ENCODE measurements around the gene ADCK1.

DNA sequence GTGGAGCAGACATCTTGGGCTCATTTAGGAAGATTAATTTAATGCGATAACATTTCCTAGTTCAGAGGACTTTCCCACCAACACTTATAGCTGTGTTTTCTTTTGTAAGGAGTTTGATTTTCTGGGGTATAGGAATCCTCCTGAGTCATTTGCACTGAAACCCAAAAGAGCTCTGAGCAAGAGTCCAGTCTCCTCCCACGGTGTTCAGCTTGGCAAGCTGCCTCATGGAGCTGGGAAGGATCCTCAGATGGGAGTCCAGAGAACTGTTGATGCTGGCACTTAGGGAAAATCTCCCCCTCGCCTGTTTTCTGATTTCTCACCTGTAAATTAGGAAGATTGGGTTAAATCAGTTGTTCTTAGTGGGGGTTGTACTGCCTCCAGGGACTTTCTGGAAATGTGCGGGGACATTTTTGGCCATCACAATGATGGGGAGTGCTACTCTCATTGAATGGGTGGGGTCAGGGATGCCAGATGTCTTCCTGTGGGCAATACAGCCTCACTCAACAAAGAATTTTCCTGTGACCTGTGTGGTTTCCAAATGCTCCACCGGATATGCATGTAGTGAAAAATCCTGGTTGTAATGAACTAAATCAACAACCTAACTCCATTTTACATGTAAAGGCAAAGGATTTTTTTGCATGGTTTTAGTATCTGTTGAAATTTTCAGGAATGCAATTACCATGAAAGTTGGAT lies 150.6 kb downstream of the ADCK1 start:
- TF ChIP-seq ELF1 (tag; IDR thresholded peaks at IDR 0.05), result no peak
- TF ChIP-seq FOS (IDR thresholded peaks at IDR 0.05; ENCODE audit: extremely low read depth, insufficient read length), result no peak
- TF ChIP-seq CHD2 (IDR thresholded peaks at IDR 0.05; ENCODE audit: low read depth, low read length), result no peak
- TF ChIP-seq RAD21 (CRISPR knock-in tag; conservative IDR thresholded peaks at IDR 0.05 in 1 of 2, IDR thresholded peaks at IDR 0.05 in 1 of 2), result no peak
- TF ChIP-seq FOXJ3 (CRISPR knock-in tag; IDR thresholded peaks at IDR 0.05), result no peak
- TF ChIP-seq POLR2A (conservative IDR thresholded peaks at IDR 0.05), result no peak
- TF ChIP-seq RBM22 (IDR thresholded peaks at IDR 0.05; ENCODE audit: low read depth, low read length, poor library complexity, severe bottlenecking), result no peak
- TF ChIP-seq NUFIP1 (IDR thresholded peaks at IDR 0.05; ENCODE audit: partially characterized antibody), result no peak
- TF ChIP-seq, protein P1, sequence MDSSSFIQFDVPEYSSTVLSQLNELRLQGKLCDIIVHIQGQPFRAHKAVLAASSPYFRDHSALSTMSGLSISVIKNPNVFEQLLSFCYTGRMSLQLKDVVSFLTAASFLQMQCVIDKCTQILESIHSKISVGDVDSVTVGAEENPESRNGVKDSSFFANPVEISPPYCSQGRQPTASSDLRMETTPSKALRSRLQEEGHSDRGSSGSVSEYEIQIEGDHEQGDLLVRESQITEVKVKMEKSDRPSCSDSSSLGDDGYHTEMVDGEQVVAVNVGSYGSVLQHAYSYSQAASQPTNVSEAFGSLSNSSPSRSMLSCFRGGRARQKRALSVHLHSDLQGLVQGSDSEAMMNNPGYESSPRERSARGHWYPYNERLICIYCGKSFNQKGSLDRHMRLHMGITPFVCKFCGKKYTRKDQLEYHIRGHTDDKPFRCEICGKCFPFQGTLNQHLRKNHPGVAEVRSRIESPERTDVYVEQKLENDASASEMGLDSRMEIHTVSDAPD (CRISPR knock-in tag; IDR thresholded peaks at IDR 0.05), result no peak
- TF ChIP-seq, protein P2, sequence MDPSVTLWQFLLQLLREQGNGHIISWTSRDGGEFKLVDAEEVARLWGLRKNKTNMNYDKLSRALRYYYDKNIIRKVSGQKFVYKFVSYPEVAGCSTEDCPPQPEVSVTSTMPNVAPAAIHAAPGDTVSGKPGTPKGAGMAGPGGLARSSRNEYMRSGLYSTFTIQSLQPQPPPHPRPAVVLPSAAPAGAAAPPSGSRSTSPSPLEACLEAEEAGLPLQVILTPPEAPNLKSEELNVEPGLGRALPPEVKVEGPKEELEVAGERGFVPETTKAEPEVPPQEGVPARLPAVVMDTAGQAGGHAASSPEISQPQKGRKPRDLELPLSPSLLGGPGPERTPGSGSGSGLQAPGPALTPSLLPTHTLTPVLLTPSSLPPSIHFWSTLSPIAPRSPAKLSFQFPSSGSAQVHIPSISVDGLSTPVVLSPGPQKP (CRISPR knock-in tag; IDR thresholded peaks at IDR 0.05), result no peak
- TF ChIP-seq POLR2AphosphoS5 (IDR thresholded peaks at IDR 0.05; ENCODE audit: control insufficient read depth, insufficient read depth, low read depth, low read length), result no peak
- no peak for TF ChIP-seq IRF2 (CRISPR knock-in tag; IDR thresholded peaks at IDR 0.05)
- no peak for TF ChIP-seq SMARCE1 (IDR thresholded peaks at IDR 0.05)

Measured in K562 (cell line).